Mesothelial cell of epicardium (in vitro differentiated cells): ENCODE results near the gene SLC7A10. TPM values are rescaled to one million over a fixed set of nuclear protein-coding genes. Genes with fewer than 3 reads are reported as not detected.

Experiments
- DNase-seq, 2 experiments: peaks; one replicate each; pipeline ENCODE4 v3.0.0; 2021; ENCODE audit warnings: low spot score in 2 of 2; ENCODE audit not compliant: unreplicated experiment in 2 of 2
- H3K27ac Mint-ChIP-seq: 2 replicates; pipeline ENCODE4 v1.8.0; 2021; ENCODE audit warnings: mixed read lengths
- H3K27me3 Mint-ChIP-seq: 2 replicates; pipeline ENCODE4 v1.8.0; 2021; ENCODE audit warnings: low read depth, mixed read lengths
- H3K36me3 Mint-ChIP-seq: 2 replicates; pipeline ENCODE4 v1.8.0; 2021; ENCODE audit warnings: mixed read lengths
- H3K4me1 Mint-ChIP-seq: 2 replicates; pipeline ENCODE4 v1.8.0; 2021; ENCODE audit warnings: mixed read lengths
- H3K4me3 Mint-ChIP-seq: 2 replicates; pipeline ENCODE4 v1.8.0; 2021; ENCODE audit warnings: mild to moderate bottlenecking, moderate library complexity, mixed read lengths
- H3K9me3 Mint-ChIP-seq: 2 replicates; pipeline ENCODE4 v1.8.0; 2021; ENCODE audit warnings: mixed read lengths
- total RNA-seq: library from RNA; stranded (reverse); gene quantifications from 3 replicates; pipeline ENCODE4 v1.2.1, GENCODE V29; 2021
- TF ChIP-seq, protein P1 (sequence below): fragments of 200-600 bp; sonication (generic); IDR thresholded peaks from one replicate; pipeline ENCODE4 v1.5.0; 2021; ENCODE audit warnings: antibody characterized with exemption; ENCODE audit not compliant: unreplicated experiment

Gene SLC7A10
- total RNA-seq, 1 donor from 2014 or later: 0.92 TPM

DNA sequence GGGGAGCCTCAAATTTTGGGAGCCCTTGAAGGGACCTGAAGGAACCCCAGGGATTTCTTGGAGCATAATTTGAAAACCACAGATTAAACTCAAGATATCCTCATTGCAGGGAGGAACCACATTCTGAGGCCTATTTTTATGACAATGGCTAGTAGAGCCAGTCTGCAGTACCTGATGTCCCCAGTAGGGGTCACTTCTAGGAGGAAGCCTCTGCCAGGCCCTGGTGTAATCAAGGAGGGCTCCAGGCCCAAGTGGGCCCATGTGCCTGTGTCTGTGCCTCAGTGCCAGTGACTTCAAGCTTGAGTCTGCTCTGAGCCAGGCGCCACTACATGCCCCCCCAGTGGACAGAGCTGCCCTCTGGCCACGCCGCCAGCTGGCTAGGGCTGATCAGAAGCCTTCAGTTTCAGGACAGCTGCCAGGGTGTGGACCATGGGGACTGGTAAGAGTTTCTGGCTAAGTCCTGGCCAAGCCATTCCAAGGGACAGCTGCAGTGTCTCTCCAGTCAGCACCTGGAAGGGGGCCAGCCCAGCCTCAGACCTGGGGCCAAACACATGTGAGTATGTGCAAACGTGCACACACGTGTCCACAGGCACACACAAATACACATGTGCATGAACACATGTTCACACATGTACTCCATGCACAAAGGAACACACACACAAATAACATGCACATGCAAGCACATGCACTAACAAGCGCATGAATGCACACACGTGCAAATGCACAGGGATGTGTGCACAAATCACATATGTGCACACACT lies 20.5 kb upstream of the SLC7A10 start:
- TF ChIP-seq, protein P1, sequence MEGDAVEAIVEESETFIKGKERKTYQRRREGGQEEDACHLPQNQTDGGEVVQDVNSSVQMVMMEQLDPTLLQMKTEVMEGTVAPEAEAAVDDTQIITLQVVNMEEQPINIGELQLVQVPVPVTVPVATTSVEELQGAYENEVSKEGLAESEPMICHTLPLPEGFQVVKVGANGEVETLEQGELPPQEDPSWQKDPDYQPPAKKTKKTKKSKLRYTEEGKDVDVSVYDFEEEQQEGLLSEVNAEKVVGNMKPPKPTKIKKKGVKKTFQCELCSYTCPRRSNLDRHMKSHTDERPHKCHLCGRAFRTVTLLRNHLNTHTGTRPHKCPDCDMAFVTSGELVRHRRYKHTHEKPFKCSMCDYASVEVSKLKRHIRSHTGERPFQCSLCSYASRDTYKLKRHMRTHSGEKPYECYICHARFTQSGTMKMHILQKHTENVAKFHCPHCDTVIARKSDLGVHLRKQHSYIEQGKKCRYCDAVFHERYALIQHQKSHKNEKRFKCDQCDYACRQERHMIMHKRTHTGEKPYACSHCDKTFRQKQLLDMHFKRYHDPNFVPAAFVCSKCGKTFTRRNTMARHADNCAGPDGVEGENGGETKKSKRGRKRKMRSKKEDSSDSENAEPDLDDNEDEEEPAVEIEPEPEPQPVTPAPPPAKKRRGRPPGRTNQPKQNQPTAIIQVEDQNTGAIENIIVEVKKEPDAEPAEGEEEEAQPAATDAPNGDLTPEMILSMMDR: peak; percentile 87
- Mint-ChIP-seq H3K4me1 (no peaks in the 10 kb centered on the region), H3K27me3 (peaks cover 5% of the 10 kb centered on the region), H3K4me3 (no peak overlapping the region), H3K27ac (no peak overlapping the region), H3K36me3 (no peaks in the 10 kb centered on the region), H3K9me3 (no peaks in the 10 kb centered on the region)
- no peak for DNase-seq

DNA sequence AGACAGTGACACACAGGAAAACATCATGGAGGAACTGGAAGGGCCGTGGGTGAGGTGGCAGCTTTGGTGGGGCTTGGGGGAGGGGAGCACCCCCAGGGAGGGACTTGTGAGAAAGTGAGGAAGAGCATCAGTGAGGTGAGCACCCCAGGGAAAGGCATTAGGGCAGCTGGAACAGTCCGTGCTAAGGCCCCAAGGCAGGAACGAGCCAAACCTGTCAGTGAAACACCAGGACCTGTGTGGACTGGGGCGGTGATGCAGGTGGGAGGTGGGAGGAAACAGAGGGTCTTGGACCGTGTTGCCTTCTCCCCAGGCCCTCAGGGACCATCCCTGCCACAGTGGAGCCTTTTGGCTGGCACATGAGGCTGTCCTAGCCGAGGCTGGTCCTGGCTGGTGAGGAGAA lies 17.3 kb upstream of the SLC7A10 start:
- Mint-ChIP-seq H3K4me3 (no peak overlapping the region), H3K4me1 (no peaks in the 10 kb centered on the region), H3K9me3 (no peaks in the 10 kb centered on the region), H3K27ac (no peak overlapping the region), H3K27me3 (peaks cover 5% of the 10 kb centered on the region), H3K36me3 (no peaks in the 10 kb centered on the region)
- DNase-seq: no peak
- TF ChIP-seq, protein P1: no peak

DNA sequence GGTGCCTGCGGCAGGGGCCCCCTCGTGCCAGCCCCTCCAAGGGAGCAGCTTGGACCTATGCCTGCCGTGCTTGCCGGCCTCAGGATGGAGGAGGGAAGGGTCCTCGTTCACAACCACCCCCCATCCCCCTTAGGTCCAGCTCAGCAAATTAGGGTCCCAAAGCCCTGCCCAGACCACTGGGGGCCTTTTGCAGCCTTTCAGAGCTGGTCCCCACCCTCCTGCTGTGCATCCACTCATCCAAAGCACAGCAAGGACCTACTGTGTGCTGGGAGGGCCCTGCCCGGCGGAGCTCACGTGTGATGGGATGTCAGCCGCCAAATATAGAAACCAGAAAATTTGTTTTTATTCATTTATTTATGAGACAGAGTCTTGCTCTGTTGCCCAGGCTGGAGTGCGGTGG lies 16.5 kb upstream of the SLC7A10 start:
- TF ChIP-seq, protein P1: no peak
- H3K27me3 Mint-ChIP-seq: peaks cover 5% of the 10 kb centered on the region
- no peaks in the 10 kb centered on the region for H3K4me1 Mint-ChIP-seq
- H3K4me3 Mint-ChIP-seq: no peak overlapping the region
- H3K27ac Mint-ChIP-seq: no peak overlapping the region
- H3K9me3 Mint-ChIP-seq: no peaks in the 10 kb centered on the region
- H3K36me3 Mint-ChIP-seq: no peaks in the 10 kb centered on the region
- no peak for DNase-seq

DNA sequence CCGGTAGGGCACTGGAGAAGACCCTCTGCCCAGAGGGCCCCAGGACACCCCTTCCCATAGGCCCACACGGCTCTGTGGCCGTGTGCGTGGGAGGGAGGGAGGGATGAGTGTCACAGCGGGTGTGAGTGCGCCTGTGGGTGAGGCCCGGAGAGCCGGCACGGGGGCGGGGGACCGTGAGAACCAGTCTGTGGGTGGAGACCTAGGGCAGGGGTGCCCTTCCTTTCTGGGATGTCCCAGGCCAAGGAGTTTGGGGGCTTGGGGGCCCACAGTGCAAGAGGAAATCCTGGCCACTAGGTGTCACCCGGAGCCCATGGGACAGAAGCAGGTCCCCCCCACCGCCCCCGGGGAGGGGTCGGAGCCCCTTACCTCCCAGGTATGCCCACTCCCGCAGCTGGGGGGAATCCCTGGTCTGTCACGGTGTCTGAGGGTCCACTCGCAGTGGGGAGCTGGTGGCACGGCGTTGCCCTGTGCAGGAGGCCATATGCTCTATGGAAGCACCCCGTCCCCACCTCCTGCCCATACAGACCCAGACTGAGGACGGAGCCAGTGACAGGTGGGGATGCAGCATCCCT lies 16.0 kb upstream of the SLC7A10 start:
- Mint-ChIP-seq H3K4me1 (no peaks in the 10 kb centered on the region), H3K4me3 (no peak overlapping the region), H3K27me3 (peaks cover 5% of the 10 kb centered on the region), H3K36me3 (no peaks in the 10 kb centered on the region), H3K9me3 (no peaks in the 10 kb centered on the region), H3K27ac (no peak overlapping the region)
- no peak for DNase-seq
- TF ChIP-seq, protein P1: no peak

DNA sequence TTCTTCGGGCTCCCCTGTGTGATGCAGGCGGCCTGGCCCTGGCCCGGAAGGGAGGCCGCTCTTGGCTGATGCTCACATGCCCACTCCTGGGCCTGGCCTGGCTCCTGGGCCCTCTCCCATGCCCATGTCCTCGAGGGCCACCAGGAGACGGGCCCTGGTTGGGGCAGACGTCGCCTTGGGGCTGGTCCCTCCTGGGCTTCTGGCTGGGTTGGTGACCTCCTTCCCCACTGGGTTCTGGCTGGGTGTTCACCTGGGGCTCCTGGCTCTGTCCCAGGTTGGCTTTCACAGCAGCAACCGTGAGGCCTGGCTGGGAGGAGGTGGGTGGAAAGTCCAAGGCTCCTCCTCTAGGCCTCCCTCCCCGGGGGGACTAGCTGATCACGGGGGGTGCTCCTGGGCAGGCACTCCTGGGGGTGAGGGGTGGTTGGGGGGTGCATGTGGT lies 15.5 kb upstream of the SLC7A10 start:
- Mint-ChIP-seq H3K4me1 (no peaks in the 10 kb centered on the region), H3K9me3 (no peaks in the 10 kb centered on the region), H3K27ac (no peak overlapping the region), H3K27me3 (peaks cover 5% of the 10 kb centered on the region), H3K4me3 (no peak overlapping the region), H3K36me3 (no peaks in the 10 kb centered on the region)
- DNase-seq: no peak
- TF ChIP-seq, protein P1: no peak
